Loucy (cell line): ENCODE data around the gene SLC9A1.
A peak's percentile ranks its signal among the peaks of the same experiment; 100 is the strongest.

Source experiments
- H2AFZ ChIP-seq: fragments of 200-600 bp; sonication (generic); 2 replicates; pipeline ENCODE4 v1.6.0; 2016; ENCODE audit warnings: antibody characterized with exemption, mild to moderate bottlenecking, low read length, moderate library complexity
- H3F3A ChIP-seq: fragments of 200-600 bp; 2 replicates; pipeline ENCODE4 v1.6.0; 2016; ENCODE audit warnings: antibody characterized with exemption, low read depth, mild to moderate bottlenecking
- H3K27me3 ChIP-seq: fragments of 200-600 bp; sonication (generic); 2 replicates; pipeline ENCODE4 v1.6.1; 2014; ENCODE audit warnings: low read length, mild to moderate bottlenecking; ENCODE audit not compliant: insufficient read depth, poor library complexity, severe bottlenecking
- H3K36me3 ChIP-seq: fragments of 200-600 bp; sonication (generic); 2 replicates; pipeline ENCODE4 v1.6.1; 2016; ENCODE audit warnings: low read length; ENCODE audit not compliant: insufficient read depth
- H3K4me1 ChIP-seq: fragments of 200-600 bp; sonication (generic); 2 replicates; pipeline ENCODE4 v1.5.1; 2014; ENCODE audit warnings: low read length, mild to moderate bottlenecking; ENCODE audit not compliant: insufficient read depth, poor library complexity, severe bottlenecking
- H3K4me2 ChIP-seq: fragments of 200-600 bp; sonication (generic); 2 replicates; pipeline ENCODE4 v1.6.0; 2014; ENCODE audit warnings: antibody characterized with exemption, low read length, low read depth, mild to moderate bottlenecking; ENCODE audit not compliant: poor library complexity, severe bottlenecking
- H3K4me3 ChIP-seq: fragments of 200-600 bp; sonication (generic); 2 replicates; pipeline ENCODE4 v1.5.1; 2014; ENCODE audit warnings: low read length, mild to moderate bottlenecking, mixed read lengths; ENCODE audit not compliant: poor library complexity, severe bottlenecking
- H3K79me2 ChIP-seq: fragments of 200-600 bp; sonication (generic); 2 replicates; pipeline ENCODE4 v1.6.1; 2014; ENCODE audit warnings: low read length; ENCODE audit not compliant: insufficient read depth
- H3K9ac ChIP-seq: fragments of 200-600 bp; sonication (generic); 2 replicates; pipeline ENCODE4 v1.6.0; 2014; ENCODE audit warnings: mild to moderate bottlenecking, low read depth, low read length, moderate library complexity; ENCODE audit not compliant: poor library complexity, severe bottlenecking
- H3K9me2 ChIP-seq: fragments of 200-600 bp; sonication (generic); replicated peaks from 2 replicates; pipeline ENCODE4 v1.6.1; 2016; ENCODE audit warnings: low read depth, low read length, mixed read lengths
- H3K9me3 ChIP-seq: fragments of 200-600 bp; sonication (generic); 2 replicates; pipeline ENCODE4 v1.6.1; 2014; ENCODE audit warnings: mild to moderate bottlenecking, antibody characterized with exemption, low read length, low read depth; ENCODE audit not compliant: insufficient read depth
- H4K20me1 ChIP-seq: fragments of 200-600 bp; sonication (generic); 2 replicates; pipeline ENCODE4 v1.6.0; 2014; ENCODE audit warnings: antibody characterized with exemption, low read length, mild to moderate bottlenecking; ENCODE audit not compliant: insufficient read depth, poor library complexity, severe bottlenecking
- CTCF ChIP-seq: fragments of 200-600 bp; sonication (generic); conservative IDR thresholded peaks from 2 replicates; pipeline ENCODE4 v1.5.1; 2014; ENCODE audit warnings: mild to moderate bottlenecking, antibody characterized with exemption, low read length
- EZH2phosphoT487 ChIP-seq: fragments of 200-600 bp; IDR thresholded peaks from 2 replicates; pipeline ENCODE4 v1.6.1; 2018; ENCODE audit warnings: antibody characterized with exemption, mild to moderate bottlenecking, moderate library complexity, borderline replicate concordance

Gene SLC9A1

GRCh38 chr1:27154991-27155781 is at the start of gene SLC9A1:
Gene SLC9A1, minus strand, starts transcription at chr1:27155125. Its CDS starts 791 bp downstream, at chr1:27154334.
- Histone ChIP-seq H3K4me1 (peaks cover 46% of the 10 kb centered on the region), H3K27me3 (no peaks in the 10 kb centered on the region), H2AFZ (peak within 1 kb of the TSS; percentile 96), H3K9me2 (no peaks in the 10 kb centered on the region), H3K4me3 (peak within 1 kb of the TSS; percentile 99), H3K36me3 (no peaks in the 10 kb centered on the region), H4K20me1 (peaks cover 21% of the 10 kb centered on the region), H3K79me2 (peaks cover 44% of the 10 kb centered on the region), H3K4me2 (peak within 1 kb of the TSS; percentile 99), H3K9me3 (no peaks in the 10 kb centered on the region), H3F3A (no peaks in the 10 kb centered on the region), H3K9ac (peak within 1 kb of the TSS; percentile 93)
- TF ChIP-seq EZH2phosphoT487 = no peak
- TF ChIP-seq CTCF = peak; percentile 81

- Histone ChIP-seq H3K9me3 (no peaks in the 10 kb centered on the region), H3K9me2 (no peaks in the 10 kb centered on the region), H3K9ac (no peak overlapping the region), H3F3A (no peaks in the 10 kb centered on the region), H3K4me1 (no peaks in the 10 kb centered on the region), H4K20me1 (no peaks in the 10 kb centered on the region), H3K4me3 (no peak overlapping the region), H3K79me2 (no peaks in the 10 kb centered on the region), H3K36me3 (no peaks in the 10 kb centered on the region), H3K27me3 (no peaks in the 10 kb centered on the region), H3K4me2 (no peak overlapping the region), H2AFZ (peak overlapping the region; percentile 49; the same call in 1 of the 2 replicates)
- TF ChIP-seq CTCF = no peak
- no peak for TF ChIP-seq EZH2phosphoT487
These were observed 49.0 kb upstream of the SLC9A1 start for GRCh38 chr1:27203946-27204345.

GRCh38 chr1:27201295-27201694 is 46.4 kb upstream of the SLC9A1 start:
- Histone ChIP-seq H3K9me2 (no peaks in the 10 kb centered on the region), H3K9ac (no peak overlapping the region), H2AFZ (no peak overlapping the region), H3F3A (no peaks in the 10 kb centered on the region), H3K79me2 (no peaks in the 10 kb centered on the region), H3K9me3 (no peaks in the 10 kb centered on the region), H3K4me3 (no peak overlapping the region), H4K20me1 (no peaks in the 10 kb centered on the region), H3K4me2 (no peak overlapping the region), H3K4me1 (no peaks in the 10 kb centered on the region), H3K27me3 (no peaks in the 10 kb centered on the region), H3K36me3 (no peaks in the 10 kb centered on the region)
- TF ChIP-seq CTCF = no peak
- no peak for TF ChIP-seq EZH2phosphoT487
